Right ventricle myocardium superior (tissue), 1 donor: ENCODE results near the gene USP47. TPM values are rescaled to one million over a fixed set of nuclear protein-coding genes. Genes with fewer than 3 reads are reported as not detected.

Source experiments
- ATAC-seq: fragments of 200-7000 bp; cut with Tn5 transposase; one replicate; pipeline ENCODE4 v1.9.1; 2020; ENCODE audit warnings: mild to moderate bottlenecking; ENCODE audit not compliant: poor library complexity
- DNase-seq: peaks from one replicate; pipeline ENCODE4 v3.0.0-alpha.2; 2020
- intact Hi-C: fragments of 100-400 bp; cut with DNase I; formaldehyde crosslinking; loops from one replicate; pipeline ENCODE4 v1.11.2; 2022
- total RNA-seq: library from RNA; stranded (reverse); fragmentation: NEBNext Ultra II Directional; extraction: Animal tissue kit (Norgen Biotek cat#: 25700); gene quantifications from one replicate; pipeline ENCODE4 v1.2.1, GENCODE V29; 2021
- donor health status: DM: no; HTN: yes; CAD: no; lungs with severe emphysema.

USP47 gene
- total RNA-seq, 1 donor from 2014 or later: 49.0 TPM

DNA sequence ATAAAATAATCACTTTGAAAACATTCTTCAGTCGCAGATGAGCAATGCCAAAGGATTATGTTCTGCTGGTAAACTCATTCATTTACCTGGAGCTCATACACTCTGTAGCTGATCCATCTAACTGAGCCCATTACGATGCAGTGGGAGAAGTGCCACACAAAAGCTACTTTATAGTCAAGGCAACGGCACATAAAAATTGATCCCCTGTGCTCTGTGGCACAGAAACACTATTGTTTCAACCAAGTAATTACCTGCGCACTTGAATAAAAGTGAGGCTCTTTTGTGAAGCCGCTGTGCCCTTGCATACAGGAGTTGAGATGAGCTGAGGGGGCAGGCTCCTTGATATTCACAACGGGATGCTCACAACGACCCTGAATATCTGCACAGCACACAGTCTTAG lies 159.4 kb downstream of the USP47 start:
- ATAC-seq (no peak), DNase-seq (no peak)
- intact Hi-C loops: no loop called here

GRCh38 chr11:12003336-12003735 lies 161.6 kb downstream of the USP47 start:
- intact Hi-C loops: no loop called here
- ATAC-seq (no peak), DNase-seq (no peak)

- ATAC-seq: no peak
- intact Hi-C loops: no loop called here
- no peak for DNase-seq
These were observed 162.0 kb downstream of the USP47 start for GRCh38 chr11:12003815-12004214.

DNA sequence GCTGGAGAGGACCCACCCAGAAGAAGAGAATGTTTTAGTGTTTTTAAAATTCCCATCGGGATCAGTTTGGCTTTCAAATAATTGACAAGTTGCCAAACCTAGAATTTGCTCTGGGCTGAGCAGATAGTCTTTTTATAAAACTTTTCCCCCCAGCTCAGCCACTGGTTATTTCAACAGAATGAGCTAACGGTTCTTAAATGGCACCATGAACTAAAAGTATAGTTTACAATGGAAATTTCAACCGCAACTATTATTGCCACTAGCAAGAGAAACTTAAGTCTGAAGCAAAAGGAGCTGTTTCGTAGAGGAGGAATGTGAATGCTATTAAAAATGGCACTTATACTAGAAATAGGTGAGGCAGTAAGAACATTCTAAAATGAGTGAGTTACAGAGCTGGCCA lies 163.3 kb downstream of the USP47 start:
- intact Hi-C loops: loop anchor here (5.0 kb wide), 1 partner anchor 38 kb away; no protein-coding TSS in a partner anchor
- DNase-seq (no peak), ATAC-seq (no peak)

GRCh38 chr11:12005476-12005875 lies 163.7 kb downstream of the USP47 start:
- DNase-seq: no peak
- intact Hi-C loops: loop anchor here (5.0 kb wide), 1 partner anchor 38 kb away; no protein-coding TSS in a partner anchor
- no peak for ATAC-seq

DNA sequence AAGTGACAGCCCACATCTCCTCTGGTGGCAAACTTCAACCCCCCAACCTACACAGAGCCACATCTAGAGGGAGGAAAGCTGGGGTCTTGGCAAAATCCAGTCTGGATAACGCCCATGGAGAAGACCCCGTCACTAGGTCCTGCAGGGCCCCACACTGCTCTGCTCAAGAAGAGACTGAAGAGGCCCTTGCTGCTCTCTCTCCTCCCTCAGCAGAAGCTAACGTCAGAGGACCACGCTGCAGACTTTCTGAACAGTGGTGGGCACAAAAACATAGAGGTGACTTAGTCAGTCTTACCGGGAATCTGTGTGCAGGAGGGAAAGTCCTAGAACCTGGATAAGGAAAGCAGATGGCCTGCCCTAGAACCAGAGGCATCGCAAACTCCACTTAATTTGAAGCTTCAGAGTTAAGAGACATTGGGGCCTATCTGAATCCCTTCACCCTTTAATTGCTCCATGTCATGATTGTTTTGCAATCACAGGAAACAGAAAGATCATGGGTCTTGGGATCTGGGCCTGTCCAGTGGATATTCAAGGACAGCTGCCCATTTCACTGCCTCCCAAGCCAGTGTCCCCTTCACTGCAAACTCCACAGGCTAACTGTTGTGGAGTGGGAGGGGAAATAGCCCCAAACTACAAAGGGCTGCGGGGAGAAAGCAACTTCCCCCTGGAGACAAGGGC lies 164.9 kb downstream of the USP47 start:
- intact Hi-C loops: loop anchor here (5.0 kb wide), 1 partner anchor 39 kb away; no protein-coding TSS in a partner anchor
- no peak for DNase-seq
- ATAC-seq: no peak

DNA sequence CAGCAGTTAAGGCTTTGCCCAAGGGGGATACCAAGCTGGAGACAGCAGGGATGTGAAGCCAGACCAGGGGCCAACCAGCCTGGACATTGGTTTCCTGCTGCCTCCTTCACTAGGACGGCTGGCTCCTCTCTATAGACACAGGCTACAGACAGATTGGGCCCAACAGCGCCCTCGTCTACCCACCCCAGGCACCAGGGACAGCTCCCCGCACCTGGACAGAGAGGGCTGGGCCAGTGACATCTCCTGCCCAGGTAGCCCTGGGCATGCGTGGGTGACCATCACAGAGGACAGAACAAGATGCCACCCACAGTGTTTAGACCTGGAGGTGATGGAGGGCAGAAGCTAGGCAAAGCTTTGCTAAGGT lies 165.4 kb downstream of the USP47 start:
- no peak for DNase-seq
- ATAC-seq: no peak
- intact Hi-C loops: loop anchor here (5.0 kb wide), 1 partner anchor 40 kb away; no protein-coding TSS in a partner anchor

DNA sequence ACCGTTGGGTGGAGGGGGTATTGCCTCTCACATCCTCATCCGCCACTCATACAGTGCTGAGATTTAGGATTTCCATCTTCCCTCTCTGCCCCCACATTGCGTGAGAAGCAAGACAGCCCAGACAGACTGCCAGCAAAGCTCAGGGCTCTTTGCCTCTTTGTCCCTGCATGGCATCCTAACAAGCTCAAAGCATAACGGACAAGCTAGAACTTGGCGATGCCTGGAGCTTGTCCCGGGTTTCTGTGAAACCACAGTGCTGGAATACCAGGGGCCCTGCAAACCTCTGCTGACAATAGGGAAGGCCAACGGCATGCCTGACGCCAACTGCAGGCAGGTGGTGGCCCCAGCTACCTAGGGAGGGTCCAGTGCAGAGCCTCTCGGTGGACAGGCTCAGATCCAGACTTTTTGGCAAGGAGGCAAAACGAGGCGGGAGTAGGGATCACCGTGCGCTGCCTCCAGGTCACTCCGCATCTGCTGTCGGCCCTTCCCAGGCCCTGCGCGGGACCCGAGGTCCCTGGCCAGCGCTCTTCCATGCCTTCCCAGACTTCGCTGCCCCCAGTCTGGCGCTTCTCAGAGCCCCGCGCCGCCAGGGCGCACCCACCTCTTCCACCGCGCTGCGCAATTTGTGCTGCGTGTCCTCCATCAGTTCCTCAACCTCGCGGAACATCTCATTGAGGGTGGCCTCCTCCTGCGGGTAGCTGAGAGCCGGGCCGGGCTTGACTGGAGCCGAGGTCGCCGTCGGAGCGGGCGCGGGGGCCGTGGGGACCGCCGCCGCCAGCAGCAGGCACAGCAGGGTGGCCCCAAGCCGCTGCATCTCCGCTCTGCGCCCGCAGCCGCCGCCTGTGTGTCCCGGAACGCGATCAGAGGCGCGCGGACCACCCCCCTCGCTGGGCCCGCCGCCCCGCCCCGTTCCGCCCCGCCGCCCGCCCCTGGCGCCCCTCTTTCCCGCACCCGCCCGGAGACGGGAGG lies 166.3 kb downstream of the USP47 start, which contains the start of gene DKK3:
Gene DKK3, minus strand, starts transcription at position 858 of the 969 bp plus-strand sequence. Its CDS starts 44 bp downstream, at position 814.
- intact Hi-C loops: loop anchor here (5.0 kb wide), 1 partner anchor 41 kb away; no protein-coding TSS in a partner anchor
- peak; percentile 46 for DNase-seq
- ATAC-seq: peak; percentile 65

Other genes with a start within 250 kb of the USP47 start
- gene GALNT18, start 220.0 kb upstream of the USP47 start, total RNA-seq: 24.5 TPM
- gene DKK3, start 166.7 kb downstream of the USP47 start, total RNA-seq: 520 TPM